ENCODE results near the gene CYTH4. TPM values are rescaled to one million over a fixed set of nuclear protein-coding genes. Genes with fewer than 3 reads are reported as not detected.
"Not testable (repeated sequence)": the region's sequence is repeated elsewhere in the genome, so short reads cannot be mapped to it uniquely, and the experiment has no call there.

CYTH4 gene, protein sequence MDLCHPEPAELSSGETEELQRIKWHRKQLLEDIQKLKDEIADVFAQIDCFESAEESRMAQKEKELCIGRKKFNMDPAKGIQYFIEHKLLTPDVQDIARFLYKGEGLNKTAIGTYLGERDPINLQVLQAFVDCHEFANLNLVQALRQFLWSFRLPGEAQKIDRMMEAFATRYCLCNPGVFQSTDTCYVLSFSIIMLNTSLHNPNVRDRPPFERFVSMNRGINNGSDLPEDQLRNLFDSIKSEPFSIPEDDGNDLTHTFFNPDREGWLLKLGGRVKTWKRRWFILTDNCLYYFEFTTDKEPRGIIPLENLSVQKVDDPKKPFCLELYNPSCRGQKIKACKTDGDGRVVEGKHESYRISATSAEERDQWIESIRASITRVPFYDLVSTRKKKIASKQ
- total RNA-seq (ENCODE audit: unreplicated experiment): not detected
- long read RNA-seq: 0 reads

DNA sequence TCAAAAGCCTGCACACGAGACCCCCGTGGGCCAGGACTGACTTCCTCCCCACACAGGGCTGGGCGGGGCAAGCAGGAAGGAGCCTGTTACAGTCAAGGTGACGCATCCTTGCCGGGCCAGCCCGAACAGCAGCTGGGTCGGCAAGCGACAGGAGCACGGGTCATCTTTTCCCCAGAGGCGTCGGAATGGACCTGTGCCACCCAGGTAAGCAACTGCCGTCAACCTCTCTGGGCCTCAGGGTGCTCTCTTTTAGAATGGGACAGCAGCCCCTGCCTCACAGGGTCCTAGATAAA lies at the start of gene CYTH4:
Gene CYTH4 (plus strand): TSS at position 124 of the 293 bp plus-strand sequence. CDS start 62 bp downstream, at position 186.
- no peak for DNase-seq
- Mint-ChIP-seq H3K36me3 (ENCODE audit: unreplicated experiment) (peaks cover 6% of the 10 kb centered on the region), H3K4me3 (ENCODE audit: unreplicated experiment) (no peak within 1 kb of the TSS), H3K4me1 (ENCODE audit: low read depth, unreplicated experiment) (peaks cover 9% of the 10 kb centered on the region), H3K27ac (ENCODE audit: unreplicated experiment) (no peak within 1 kb of the TSS), H3K9me3 (ENCODE audit: unreplicated experiment) (peaks cover 8% of the 10 kb centered on the region), H3K27me3 (ENCODE audit: unreplicated experiment) (peaks cover 10% of the 10 kb centered on the region)
- TF ChIP-seq CTCF (IDR thresholded peaks at IDR 0.05; ENCODE audit: partially characterized antibody, unreplicated experiment): no peak

- not testable (repeated sequence) for H3K36me3 Mint-ChIP-seq (ENCODE audit: unreplicated experiment); H3K9me3 Mint-ChIP-seq (ENCODE audit: unreplicated experiment); DNase-seq; H3K4me1 Mint-ChIP-seq (ENCODE audit: low read depth, unreplicated experiment); H3K4me3 Mint-ChIP-seq (ENCODE audit: unreplicated experiment)
- Mint-ChIP-seq H3K27me3 (ENCODE audit: unreplicated experiment) (peaks cover 19% of the 10 kb centered on the region), H3K27ac (ENCODE audit: unreplicated experiment) (peak overlapping the region; percentile 25)
These were observed 48.9 kb upstream of the CYTH4 start for GRCh38 chr22:37233371-37233750.

- TF ChIP-seq CTCF (IDR thresholded peaks at IDR 0.05; ENCODE audit: partially characterized antibody, unreplicated experiment): no peak
- DNase-seq: no peak
- Mint-ChIP-seq H3K27me3 (ENCODE audit: unreplicated experiment) (peaks cover 19% of the 10 kb centered on the region), H3K4me3 (ENCODE audit: unreplicated experiment) (no peak overlapping the region), H3K4me1 (ENCODE audit: low read depth, unreplicated experiment) (peaks cover 3% of the 10 kb centered on the region), H3K36me3 (ENCODE audit: unreplicated experiment) (no peaks in the 10 kb centered on the region), H3K27ac (ENCODE audit: unreplicated experiment) (peak overlapping the region; percentile 25), H3K9me3 (ENCODE audit: unreplicated experiment) (peaks cover 6% of the 10 kb centered on the region)
These were observed 48.3 kb upstream of the CYTH4 start for GRCh38 chr22:37233751-37234631.

DNA sequence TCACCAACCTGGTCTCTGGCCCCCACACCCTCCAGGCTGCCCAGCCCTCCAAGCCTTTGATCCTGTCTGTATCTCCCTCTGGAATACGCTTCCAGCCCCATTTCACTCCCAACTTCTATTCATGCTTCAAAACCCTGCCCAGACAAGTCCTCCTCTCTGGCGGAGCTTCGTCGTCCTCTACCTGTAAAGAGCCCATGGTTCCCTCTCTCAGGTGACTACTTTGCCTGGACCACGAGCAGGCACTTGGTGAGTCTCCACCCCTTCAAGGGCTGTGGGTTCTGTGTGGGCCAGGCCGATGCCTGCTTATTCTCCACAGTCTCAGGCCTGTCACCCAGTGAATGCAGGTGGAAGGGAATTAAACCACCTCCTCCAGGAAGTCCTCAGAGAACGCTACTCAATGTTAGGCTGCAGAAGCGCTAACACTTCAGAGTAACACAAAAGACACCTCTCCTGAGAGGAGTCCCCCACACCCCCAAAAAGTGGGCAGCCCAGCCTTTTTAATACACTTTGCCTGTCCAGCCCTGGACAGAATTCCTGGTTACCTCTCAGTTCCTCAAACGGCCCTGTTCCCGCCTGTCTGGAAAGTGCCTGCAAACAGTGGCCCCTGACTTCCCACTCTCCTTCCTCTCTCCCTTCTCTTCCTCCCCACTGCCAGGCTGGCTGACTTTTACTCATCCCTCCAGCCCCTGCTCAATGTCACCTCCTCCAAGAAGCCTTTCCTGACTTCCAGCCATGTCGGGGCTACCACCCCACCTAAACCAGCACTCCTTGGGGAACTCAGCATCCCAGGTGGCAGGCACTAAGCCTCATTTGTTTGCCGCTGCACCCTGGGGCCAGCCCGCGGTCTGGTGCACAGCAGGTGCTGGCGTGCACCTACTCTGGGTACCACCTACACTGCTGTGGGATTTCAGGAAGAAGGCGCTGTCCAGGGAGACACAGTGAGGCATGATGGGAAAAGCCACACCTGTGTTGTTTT lies 47.3 kb upstream of the CYTH4 start:
- Mint-ChIP-seq H3K27me3 (ENCODE audit: unreplicated experiment) (peaks cover 19% of the 10 kb centered on the region), H3K36me3 (ENCODE audit: unreplicated experiment) (no peaks in the 10 kb centered on the region), H3K27ac (ENCODE audit: unreplicated experiment) (no peak overlapping the region), H3K9me3 (ENCODE audit: unreplicated experiment) (peaks cover 7% of the 10 kb centered on the region), H3K4me3 (ENCODE audit: unreplicated experiment) (no peak overlapping the region), H3K4me1 (ENCODE audit: low read depth, unreplicated experiment) (peaks cover 3% of the 10 kb centered on the region)
- no peak for DNase-seq
- no peak for TF ChIP-seq CTCF (IDR thresholded peaks at IDR 0.05; ENCODE audit: partially characterized antibody, unreplicated experiment)
